ENCODE results near the gene FOXO1.

Gene FOXO1

GRCh38 chr13:40515702-40516101 lies 150.7 kb downstream of the FOXO1 start:
- no peak for DNase-seq (ENCODE audit: low read depth in 2 of 2, low spot score in 1 of 2)

GRCh38 chr13:40514802-40515201 lies 151.6 kb downstream of the FOXO1 start:
- no peak for DNase-seq (ENCODE audit: low read depth in 2 of 2, low spot score in 1 of 2)

GRCh38 chr13:40509876-40510275 lies 156.6 kb downstream of the FOXO1 start:
- no peak for DNase-seq (ENCODE audit: low read depth in 2 of 2, low spot score in 1 of 2)

- no peak for DNase-seq (ENCODE audit: low read depth in 2 of 2, low spot score in 1 of 2)
These were observed 157.6 kb downstream of the FOXO1 start for GRCh38 chr13:40508767-40509342.

GRCh38 chr13:40508127-40508526 lies 158.3 kb downstream of the FOXO1 start:
- no peak for DNase-seq (ENCODE audit: low read depth in 2 of 2, low spot score in 1 of 2)

GRCh38 chr13:40506592-40507446 lies 159.6 kb downstream of the FOXO1 start:
- DNase-seq (ENCODE audit: low read depth in 2 of 2, low spot score in 1 of 2): no peak

All from stimulated activated CD8-positive, alpha-beta memory T cell treated with anti-CD3 and anti-CD28 coated beads, Interleukin-4, amount 100 ng/mL, for 4 hours (primary cell).